Right renal pelvis (tissue), 4 donors: ENCODE data around the gene TUFT1. TPM values are rescaled to one million over a fixed set of nuclear protein-coding genes. Genes with fewer than 3 reads are reported as not detected.

Experiments
- DNase-seq, 4 donors: peaks; one replicate each; pipeline ENCODE4 v3.0.0-alpha.2; 2013; ENCODE audit warnings: low read depth in 4 of 4, low spot score in 3 of 4, missing footprints in 1 of 4
- polyA plus RNA-seq, 4 donors: library from polyadenylated mRNA; unstranded; fragments of 120-200 nt; gene quantifications; one replicate each; pipeline ENCODE4 v1.2.1, GENCODE V29; 2013; ENCODE audit not compliant: insufficient read length in 4 of 4

The TUFT1 gene
- polyA plus RNA-seq, result 10 to 100 TPM in 3 of 4 donors, 1 to 10 TPM in 1; 9.9 to 13.0 (median 11.0) TPM

- DNase-seq, result peak; percentile 79 to 86 (median 84)
Observed at GRCh38 chr1:151540021-151540981, at the start of gene TUFT1. TSS of gene TUFT1 (plus strand) at chr1:151540309. CDS start at chr1:151540367, 58 bp downstream.

- DNase-seq, result no peak
Observed at GRCh38 chr1:151491641-151492040, 48.5 kb upstream of the TUFT1 start.

GRCh38 chr1:151492120-151492519, 48.0 kb upstream of the TUFT1 start:
- no peak for DNase-seq

- DNase-seq, result no peak
Observed at GRCh38 chr1:151493042-151493441, 47.1 kb upstream of the TUFT1 start.

- no peak for DNase-seq
Observed at GRCh38 chr1:151494741-151495281, 45.3 kb upstream of the TUFT1 start.

- DNase-seq, result no peak
Observed at GRCh38 chr1:151495316-151495715, 44.8 kb upstream of the TUFT1 start.

- no peak for DNase-seq
Observed at GRCh38 chr1:151499365-151499764, 40.7 kb upstream of the TUFT1 start.

- no peak for DNase-seq
Observed at GRCh38 chr1:151499930-151500329, 40.2 kb upstream of the TUFT1 start.

- DNase-seq, result no peak
Observed at GRCh38 chr1:151501474-151501873, 38.6 kb upstream of the TUFT1 start.

- DNase-seq, result no peak
Observed at GRCh38 chr1:151502035-151502700, 37.9 kb upstream of the TUFT1 start.

- DNase-seq, result no peak
Observed at GRCh38 chr1:151502859-151503780, 37.0 kb upstream of the TUFT1 start.

GRCh38 chr1:151504252-151504651, 35.9 kb upstream of the TUFT1 start:
- DNase-seq, result no peak

- DNase-seq, result no peak
Observed at GRCh38 chr1:151504759-151505158, 35.4 kb upstream of the TUFT1 start.

GRCh38 chr1:151508833-151509232, 31.3 kb upstream of the TUFT1 start:
- DNase-seq, result no peak

GRCh38 chr1:151509350-151510019, 30.6 kb upstream of the TUFT1 start:
- no peak for DNase-seq

GRCh38 chr1:151510020-151510405, 30.1 kb upstream of the TUFT1 start:
- no peak for DNase-seq

- no peak for DNase-seq
Observed at GRCh38 chr1:151510614-151510956, 29.5 kb upstream of the TUFT1 start.

- DNase-seq, result peak; percentile 74 to 88 (median 81)
Observed at GRCh38 chr1:151510957-151511635, 29.0 kb upstream of the TUFT1 start, which contains the start of gene CGN. TSS of gene CGN (plus strand) at chr1:151511387. CDS start at chr1:151518520, 7,133 bp downstream.

GRCh38 chr1:151511636-151512215, 28.4 kb upstream of the TUFT1 start:
- DNase-seq, result no peak
